Liver (tissue), 9 donors: Measurements from ENCODE around the gene TAF8. TPM values are rescaled to one million over a fixed set of nuclear protein-coding genes. Genes with fewer than 3 reads are reported as not detected.

Experiments used
- DNase-seq: peaks from one replicate; pipeline ENCODE4 v3.0.0-alpha.2; 2017; ENCODE audit warnings: low spot score
- H3K27ac ChIP-seq, 2 donors: one replicate each; pipeline ENCODE4 v1.7.0; 2013; ENCODE audit warnings: inconsistent platforms in 2 of 2, low read length in 2 of 2, control low read depth in 1 of 2, low read depth in 1 of 2, mild to moderate bottlenecking in 1 of 2
- H3K27me3 ChIP-seq, 4 donors: one replicate each; pipeline versions ENCODE4 v1.6.1 to v1.7.0; 2013; ENCODE audit warnings: low read length in 3 of 4, inconsistent platforms in 1 of 4, mild to moderate bottlenecking in 1 of 4, moderate library complexity in 1 of 4; ENCODE audit not compliant: control insufficient read depth in 4 of 4, insufficient read depth in 4 of 4
- H3K36me3 ChIP-seq, 4 donors: one replicate each; pipeline versions ENCODE4 v1.6.1 to v1.7.0; 2013; ENCODE audit warnings: low read length in 3 of 4, mild to moderate bottlenecking in 3 of 4, low read depth in 1 of 4, moderate library complexity in 1 of 4; ENCODE audit not compliant: control insufficient read depth in 4 of 4, insufficient read depth in 3 of 4
- H3K4me1 ChIP-seq, 4 donors: one replicate each; pipeline versions ENCODE4 v1.6.1 to v1.7.0; 2013; ENCODE audit warnings: low read length in 3 of 4, mild to moderate bottlenecking in 3 of 4, moderate library complexity in 1 of 4; ENCODE audit not compliant: control insufficient read depth in 4 of 4, insufficient read depth in 4 of 4
- H3K4me3 ChIP-seq, 3 donors: one replicate each; pipeline versions ENCODE4 v1.6.1 to v1.7.0; 2013; ENCODE audit warnings: low read length in 3 of 3, control low read depth in 1 of 3, low read depth in 1 of 3, mild to moderate bottlenecking in 1 of 3
- H3K9ac ChIP-seq, 2 donors: one replicate each; pipeline ENCODE4 v1.7.0; 2013; ENCODE audit warnings: low read length in 2 of 2, mild to moderate bottlenecking in 2 of 2, moderate library complexity in 2 of 2, control low read depth in 1 of 2, low read depth in 1 of 2
- H3K9me3 ChIP-seq, 4 donors: one replicate each; pipeline versions ENCODE4 v1.6.1 to v1.7.0; 2013; ENCODE audit warnings: low read length in 3 of 4; ENCODE audit not compliant: control insufficient read depth in 4 of 4
- FOXA1 ChIP-seq: IDR thresholded peaks from 2 replicates; pipeline ENCODE4 v1.6.1; 2016; ENCODE audit warnings: antibody characterized with exemption
- FOXA2 ChIP-seq: IDR thresholded peaks from 2 replicates; pipeline ENCODE4 v1.6.1; 2016; ENCODE audit warnings: antibody characterized with exemption
- GABPA ChIP-seq, 2 donors: IDR thresholded peaks in 1 of 2; conservative IDR thresholded peaks in 1 of 2; 2 replicates each; pipeline ENCODE4 v1.6.1; 2016; ENCODE audit warnings: antibody characterized with exemption in 2 of 2, mild to moderate bottlenecking in 1 of 2, moderate library complexity in 1 of 2
- HNF4A ChIP-seq, 2 donors: conservative IDR thresholded peaks; 2 replicates each; pipeline ENCODE4 v1.6.1; 2016; ENCODE audit warnings: antibody characterized with exemption in 2 of 2, mild to moderate bottlenecking in 2 of 2
- JUND ChIP-seq, 2 donors: IDR thresholded peaks; 2 replicates each; pipeline ENCODE4 v1.6.1; 2016; ENCODE audit warnings: antibody characterized with exemption in 2 of 2
- NR2F2 ChIP-seq: IDR thresholded peaks from 2 replicates; pipeline ENCODE4 v1.6.1; 2016; ENCODE audit warnings: antibody characterized with exemption
- RXRA ChIP-seq, 2 donors: IDR thresholded peaks; 2 replicates each; pipeline ENCODE4 v1.6.1; 2017 to 2018; ENCODE audit warnings: antibody characterized with exemption in 2 of 2, mild to moderate bottlenecking in 1 of 2
- SP1 ChIP-seq: IDR thresholded peaks from 2 replicates; pipeline ENCODE4 v1.6.1; 2018; ENCODE audit warnings: antibody characterized with exemption, mild to moderate bottlenecking
- TAF1 ChIP-seq: conservative IDR thresholded peaks from 2 replicates; pipeline ENCODE4 v1.6.1; 2016; ENCODE audit warnings: antibody characterized with exemption, mild to moderate bottlenecking
- YY1 ChIP-seq: IDR thresholded peaks from 2 replicates; pipeline ENCODE4 v1.6.1; 2016; ENCODE audit warnings: antibody characterized with exemption, mild to moderate bottlenecking
- WGBS: extraction: QIAGEN DNeasy Blood & Tissue Kit; methylation state at CpG from one replicate; pipeline ENCODE4 v1.1.7; 2013; 5-methylcytosine and 5-hydroxymethylcytosine counted together
- polyA plus RNA-seq, 2 donors: library from polyadenylated mRNA; stranded (reverse) in 1 of 2; unstranded in 1 of 2; fragments of 200-250 nt in 1 of 2; fragments of >200 nt in 1 of 2; fragmentation: Nextera tagmentation in 1 of 2; extraction: Ambion mirVana in 1 of 2; gene quantifications; one replicate each; pipeline versions ENCODE4 v1.2.1 to v1.2.3, GENCODE V29; 2013 to 2015
- total RNA-seq, 2 donors: library from RNA; depleted of rRNA; stranded (reverse); fragments of >200 nt; gene quantifications; one replicate each; pipeline ENCODE4 v1.2.3, GENCODE V29; 2014
- TF ChIP-seq, protein P1 (sequence below): fragments of 150-350 bp; IDR thresholded peaks from 2 replicates; pipeline ENCODE4 v1.5.1; 2017; ENCODE audit warnings: improper control_type of control experiment, low read depth, low read length; ENCODE audit not compliant: missing input control
- TF ChIP-seq, protein P2 (sequence below): IDR thresholded peaks from 2 replicates; pipeline ENCODE4 v1.6.1; 2016; ENCODE audit warnings: antibody characterized with exemption
- TF ChIP-seq, protein P3 (sequence below): IDR thresholded peaks from 2 replicates; pipeline ENCODE4 v1.6.1; 2016; ENCODE audit warnings: antibody characterized with exemption
- TF ChIP-seq, protein P4 (sequence below): IDR thresholded peaks from 2 replicates; pipeline ENCODE4 v1.6.1; 2016; ENCODE audit warnings: antibody characterized with exemption
- TF ChIP-seq, protein P5 (sequence below): IDR thresholded peaks from 2 replicates; pipeline ENCODE4 v1.6.1; 2016; ENCODE audit warnings: antibody characterized with exemption, mild to moderate bottlenecking
- donor health status: healthy.
- donor health status: healthy.
- donor health status: healthy.
- donor health status: healthy.
- donor health status: healthy.

Gene TAF8
- total and polyA plus RNA-seq, 4 donors, result 3.9 to 11.3 (median 7.4) TPM

DNA sequence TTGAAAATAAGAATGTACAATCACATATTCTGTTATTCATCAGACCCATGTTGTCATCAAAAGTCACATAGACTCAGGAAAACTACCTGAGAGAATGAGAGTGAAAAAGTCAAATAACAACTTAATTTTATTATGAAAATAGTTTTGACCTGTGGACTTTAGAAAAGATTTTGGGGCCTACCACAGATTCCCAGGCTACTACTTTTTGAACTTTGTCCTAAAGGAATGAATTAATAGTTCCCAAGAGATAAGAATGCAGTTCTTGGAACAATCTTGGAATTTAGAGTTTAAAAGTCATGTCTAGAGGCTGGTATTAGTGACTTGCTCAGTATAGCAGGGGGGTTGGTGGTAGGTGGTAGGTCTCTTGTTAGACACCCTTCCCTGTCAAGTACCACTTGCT lies 3.3 kb downstream of the TAF8 start (continued):
- TF ChIP-seq SP1 (no peak), YY1 (no peak)
- TF ChIP-seq, protein P1, sequence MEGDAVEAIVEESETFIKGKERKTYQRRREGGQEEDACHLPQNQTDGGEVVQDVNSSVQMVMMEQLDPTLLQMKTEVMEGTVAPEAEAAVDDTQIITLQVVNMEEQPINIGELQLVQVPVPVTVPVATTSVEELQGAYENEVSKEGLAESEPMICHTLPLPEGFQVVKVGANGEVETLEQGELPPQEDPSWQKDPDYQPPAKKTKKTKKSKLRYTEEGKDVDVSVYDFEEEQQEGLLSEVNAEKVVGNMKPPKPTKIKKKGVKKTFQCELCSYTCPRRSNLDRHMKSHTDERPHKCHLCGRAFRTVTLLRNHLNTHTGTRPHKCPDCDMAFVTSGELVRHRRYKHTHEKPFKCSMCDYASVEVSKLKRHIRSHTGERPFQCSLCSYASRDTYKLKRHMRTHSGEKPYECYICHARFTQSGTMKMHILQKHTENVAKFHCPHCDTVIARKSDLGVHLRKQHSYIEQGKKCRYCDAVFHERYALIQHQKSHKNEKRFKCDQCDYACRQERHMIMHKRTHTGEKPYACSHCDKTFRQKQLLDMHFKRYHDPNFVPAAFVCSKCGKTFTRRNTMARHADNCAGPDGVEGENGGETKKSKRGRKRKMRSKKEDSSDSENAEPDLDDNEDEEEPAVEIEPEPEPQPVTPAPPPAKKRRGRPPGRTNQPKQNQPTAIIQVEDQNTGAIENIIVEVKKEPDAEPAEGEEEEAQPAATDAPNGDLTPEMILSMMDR, result no peak
- TF ChIP-seq, protein P2, sequence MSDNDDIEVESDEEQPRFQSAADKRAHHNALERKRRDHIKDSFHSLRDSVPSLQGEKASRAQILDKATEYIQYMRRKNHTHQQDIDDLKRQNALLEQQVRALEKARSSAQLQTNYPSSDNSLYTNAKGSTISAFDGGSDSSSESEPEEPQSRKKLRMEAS, result no peak

DNA sequence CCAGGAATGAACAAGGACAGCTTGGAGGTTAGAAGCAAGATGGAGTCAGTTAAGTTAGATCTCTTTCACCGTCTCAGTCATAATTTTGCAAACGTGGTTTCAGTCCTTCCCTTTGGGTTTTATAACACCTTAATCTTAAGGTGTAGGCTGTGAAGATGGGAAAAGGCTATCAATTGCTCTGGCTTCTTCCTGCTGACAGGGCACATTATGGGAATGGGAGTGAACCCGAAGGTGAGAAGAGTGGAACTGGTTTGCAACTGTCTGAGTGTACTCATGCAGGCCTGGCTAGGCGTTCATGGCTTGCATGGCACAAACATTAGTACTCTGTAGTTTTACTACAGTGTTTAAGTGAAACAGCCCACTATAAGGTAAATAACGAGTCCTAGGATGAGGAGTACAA lies 9.4 kb downstream of the TAF8 start:
- 96% methylated on average over 5 of the region's 5 CpGs for WGBS
- Histone ChIP-seq H3K4me3 (no peak overlapping the region), H3K4me1 (no peaks in the 10 kb centered on the region), H3K36me3 (peaks cover 18 to 71% (median 52%) of the 10 kb centered on the region in 4 donors), H3K27ac (no peak overlapping the region), H3K27me3 (no peaks in the 10 kb centered on the region), H3K9me3 (no peaks in the 10 kb centered on the region), H3K9ac (no peak overlapping the region)
- TF ChIP-seq FOXA2 (no peak), SP1 (no peak)
- DNase-seq, result no peak

DNA sequence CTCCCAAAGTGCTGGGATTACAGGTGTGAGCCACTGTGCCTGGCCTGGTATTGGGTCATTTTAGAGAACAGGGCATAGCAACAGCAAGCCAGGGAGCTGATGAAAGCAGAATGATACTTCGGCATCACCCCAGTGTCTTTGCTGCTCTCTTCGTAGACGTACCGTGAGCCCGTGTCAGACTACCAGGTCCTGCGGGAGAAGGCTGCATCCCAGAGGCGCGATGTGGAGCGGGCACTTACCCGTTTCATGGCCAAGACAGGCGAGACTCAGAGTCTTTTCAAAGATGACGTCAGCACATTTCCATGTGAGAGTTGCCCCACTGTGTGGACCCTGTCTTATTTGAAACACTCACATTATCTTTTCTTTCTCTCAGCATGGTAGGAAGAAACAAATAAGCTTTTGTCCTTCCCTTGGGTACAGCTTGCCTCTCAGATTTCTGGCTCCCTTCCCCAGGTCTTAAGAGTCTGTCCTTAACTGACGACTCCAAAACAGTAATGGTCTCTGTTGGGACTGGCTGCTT lies 15.9 kb downstream of the TAF8 start:
- Histone ChIP-seq H3K27ac (no peak overlapping the region), H3K4me1 (no peaks in the 10 kb centered on the region), H3K27me3 (no peaks in the 10 kb centered on the region), H3K36me3 (peaks cover 17 to 73% (median 53%) of the 10 kb centered on the region in 4 donors), H3K9ac (no peak overlapping the region), H3K4me3 (no peak overlapping the region), H3K9me3 (no peaks in the 10 kb centered on the region)
- TF ChIP-seq FOXA2 (no peak), JUND (IDR thresholded peaks at IDR 0.05) (no peak), GABPA (IDR thresholded peaks at IDR 0.05 in 1 of 2, conservative IDR thresholded peaks at IDR 0.05 in 1 of 2) (no peak)
- TF ChIP-seq, protein P3, sequence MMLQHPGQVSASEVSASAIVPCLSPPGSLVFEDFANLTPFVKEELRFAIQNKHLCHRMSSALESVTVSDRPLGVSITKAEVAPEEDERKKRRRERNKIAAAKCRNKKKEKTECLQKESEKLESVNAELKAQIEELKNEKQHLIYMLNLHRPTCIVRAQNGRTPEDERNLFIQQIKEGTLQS, result no peak
- WGBS, result 97% methylated on average over 13 of the region's 13 CpGs
- no peak for DNase-seq

DNA sequence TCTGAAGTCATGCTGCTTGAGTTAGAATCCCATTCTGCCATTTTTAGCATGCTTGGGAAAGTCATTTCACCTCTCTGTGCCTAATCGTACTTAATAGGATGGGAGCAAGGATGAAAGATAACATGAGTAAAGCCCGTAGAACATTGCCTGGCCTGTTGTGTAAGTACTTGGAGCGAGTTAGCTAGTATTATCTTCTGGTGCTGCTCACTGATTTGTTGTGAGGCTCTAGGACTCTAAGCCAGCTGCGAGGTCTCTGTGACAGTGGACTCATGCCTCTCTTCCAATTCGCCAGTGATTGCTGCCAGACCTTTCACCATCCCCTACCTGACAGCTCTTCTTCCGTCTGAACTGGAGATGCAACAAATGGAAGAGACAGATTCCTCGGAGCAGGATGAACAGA lies 17.8 kb downstream of the TAF8 start:
- 92% methylated on average over 7 of the region's 7 CpGs for WGBS
- DNase-seq, result no peak
- no peak for TF ChIP-seq TAF1
- TF ChIP-seq, protein P4, sequence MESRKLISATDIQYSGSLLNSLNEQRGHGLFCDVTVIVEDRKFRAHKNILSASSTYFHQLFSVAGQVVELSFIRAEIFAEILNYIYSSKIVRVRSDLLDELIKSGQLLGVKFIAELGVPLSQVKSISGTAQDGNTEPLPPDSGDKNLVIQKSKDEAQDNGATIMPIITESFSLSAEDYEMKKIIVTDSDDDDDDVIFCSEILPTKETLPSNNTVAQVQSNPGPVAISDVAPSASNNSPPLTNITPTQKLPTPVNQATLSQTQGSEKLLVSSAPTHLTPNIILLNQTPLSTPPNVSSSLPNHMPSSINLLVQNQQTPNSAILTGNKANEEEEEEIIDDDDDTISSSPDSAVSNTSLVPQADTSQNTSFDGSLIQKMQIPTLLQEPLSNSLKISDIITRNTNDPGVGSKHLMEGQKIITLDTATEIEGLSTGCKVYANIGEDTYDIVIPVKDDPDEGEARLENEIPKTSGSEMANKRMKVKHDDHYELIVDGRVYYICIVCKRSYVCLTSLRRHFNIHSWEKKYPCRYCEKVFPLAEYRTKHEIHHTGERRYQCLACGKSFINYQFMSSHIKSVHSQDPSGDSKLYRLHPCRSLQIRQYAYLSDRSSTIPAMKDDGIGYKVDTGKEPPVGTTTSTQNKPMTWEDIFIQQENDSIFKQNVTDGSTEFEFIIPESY, result no peak
- TF ChIP-seq, protein P3, result no peak
- TF ChIP-seq, protein P5, sequence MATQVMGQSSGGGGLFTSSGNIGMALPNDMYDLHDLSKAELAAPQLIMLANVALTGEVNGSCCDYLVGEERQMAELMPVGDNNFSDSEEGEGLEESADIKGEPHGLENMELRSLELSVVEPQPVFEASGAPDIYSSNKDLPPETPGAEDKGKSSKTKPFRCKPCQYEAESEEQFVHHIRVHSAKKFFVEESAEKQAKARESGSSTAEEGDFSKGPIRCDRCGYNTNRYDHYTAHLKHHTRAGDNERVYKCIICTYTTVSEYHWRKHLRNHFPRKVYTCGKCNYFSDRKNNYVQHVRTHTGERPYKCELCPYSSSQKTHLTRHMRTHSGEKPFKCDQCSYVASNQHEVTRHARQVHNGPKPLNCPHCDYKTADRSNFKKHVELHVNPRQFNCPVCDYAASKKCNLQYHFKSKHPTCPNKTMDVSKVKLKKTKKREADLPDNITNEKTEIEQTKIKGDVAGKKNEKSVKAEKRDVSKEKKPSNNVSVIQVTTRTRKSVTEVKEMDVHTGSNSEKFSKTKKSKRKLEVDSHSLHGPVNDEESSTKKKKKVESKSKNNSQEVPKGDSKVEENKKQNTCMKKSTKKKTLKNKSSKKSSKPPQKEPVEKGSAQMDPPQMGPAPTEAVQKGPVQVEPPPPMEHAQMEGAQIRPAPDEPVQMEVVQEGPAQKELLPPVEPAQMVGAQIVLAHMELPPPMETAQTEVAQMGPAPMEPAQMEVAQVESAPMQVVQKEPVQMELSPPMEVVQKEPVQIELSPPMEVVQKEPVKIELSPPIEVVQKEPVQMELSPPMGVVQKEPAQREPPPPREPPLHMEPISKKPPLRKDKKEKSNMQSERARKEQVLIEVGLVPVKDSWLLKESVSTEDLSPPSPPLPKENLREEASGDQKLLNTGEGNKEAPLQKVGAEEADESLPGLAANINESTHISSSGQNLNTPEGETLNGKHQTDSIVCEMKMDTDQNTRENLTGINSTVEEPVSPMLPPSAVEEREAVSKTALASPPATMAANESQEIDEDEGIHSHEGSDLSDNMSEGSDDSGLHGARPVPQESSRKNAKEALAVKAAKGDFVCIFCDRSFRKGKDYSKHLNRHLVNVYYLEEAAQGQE, result no peak
- TF ChIP-seq, protein P1, result no peak
- TF ChIP-seq GABPA (IDR thresholded peaks at IDR 0.05 in 1 of 2, conservative IDR thresholded peaks at IDR 0.05 in 1 of 2), result no peak
- no peak for TF ChIP-seq FOXA2
- TF ChIP-seq HNF4A (conservative IDR thresholded peaks at IDR 0.05), result no peak
- TF ChIP-seq RXRA (IDR thresholded peaks at IDR 0.05), result no peak
- no peak for TF ChIP-seq FOXA1
- TF ChIP-seq NR2F2, result no peak

More for the DNA sequence above, 17.8 kb downstream of the TAF8 start:
- H3K27me3 ChIP-seq, result no peaks in the 10 kb centered on the region
- no peak overlapping the region for H3K9ac ChIP-seq
- no peaks in the 10 kb centered on the region for H3K4me1 ChIP-seq
- no peak overlapping the region for H3K4me3 ChIP-seq
- H3K9me3 ChIP-seq, result no peaks in the 10 kb centered on the region
- peaks cover 17 to 77% (median 58%) of the 10 kb centered on the region in 4 donors for H3K36me3 ChIP-seq
- no peak overlapping the region for H3K27ac ChIP-seq
